Measurements from ENCODE around the gene BTNL9.

The BTNL9 gene

DNA sequence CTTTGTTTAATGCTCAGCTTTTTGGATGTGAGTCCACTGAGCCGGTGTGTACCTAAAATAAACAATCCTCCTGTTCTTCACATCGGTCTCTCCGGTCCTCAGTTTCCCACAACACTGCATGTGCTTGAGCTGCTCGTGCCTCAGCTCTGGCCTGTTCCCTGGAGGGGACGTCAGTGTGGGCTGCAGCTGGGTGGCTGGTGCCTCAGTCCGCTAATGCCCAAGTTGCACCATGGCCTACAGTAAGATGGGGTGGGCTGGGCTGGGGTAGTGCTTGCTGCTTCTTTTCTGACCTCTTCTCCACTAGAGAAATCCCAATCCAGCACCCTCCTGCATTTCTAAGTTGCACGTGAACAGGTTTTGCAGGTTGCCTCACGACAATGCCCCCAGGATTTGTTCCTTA, 595 bp upstream of the BTNL9 start:
- Histone ChIP-seq H3K4me3 (ENCODE audit: insufficient read depth in 1 of 2, low read depth in 1 of 2, low read length in 2 of 2) (no peak overlapping the region), H3K27me3 (ENCODE audit: control insufficient read depth in 1 of 2, insufficient read depth in 1 of 2, low read length in 2 of 2) (peaks cover 23 to 86% of the 10 kb centered on the region in 2 experiments), H2BK120ac (ENCODE audit: low read depth, low read length) (no peak overlapping the region), H3K4me1 (ENCODE audit: control insufficient read depth, insufficient read depth, low read depth, low read length) (no peaks in the 10 kb centered on the region), H2BK5ac (ENCODE audit: low read depth, low read length, poor library complexity, severe bottlenecking) (no peak overlapping the region), H3K9ac (ENCODE audit: low read length) (no peak overlapping the region), H2AFZ (ENCODE audit: low read depth, low read length) (no peak overlapping the region), H3K18ac (ENCODE audit: low read depth in 1 of 2, low read length in 2 of 2) (no peak overlapping the region), H3K14ac (ENCODE audit: low read length in 2 of 2) (no peak overlapping the region), H4K8ac (ENCODE audit: low read length) (no peak overlapping the region), H3K4ac (ENCODE audit: low read depth in 1 of 2, low read length in 2 of 2) (no peak overlapping the region), H2BK15ac (ENCODE audit: low read depth, poor library complexity, severe bottlenecking) (no peak overlapping the region), H3K4me2 (ENCODE audit: low read length, poor library complexity, severe bottlenecking) (no peak overlapping the region), H3K27ac (ENCODE audit: low read length, poor library complexity, severe bottlenecking) (no peak overlapping the region), H3K79me1 (replicated peaks; ENCODE audit: low read length, poor library complexity, severe bottlenecking) (no peaks in the 10 kb centered on the region), H4K91ac (ENCODE audit: low read length) (no peak overlapping the region), H3K23ac (ENCODE audit: low read length in 2 of 2) (no peak overlapping the region), H3K36me3 (ENCODE audit: control insufficient read depth in 1 of 2, insufficient read depth in 2 of 2, low read depth in 1 of 2, low read length in 2 of 2) (no peaks in the 10 kb centered on the region), H2AK5ac (ENCODE audit: low read length, severe bottlenecking) (no peak overlapping the region), H3K9me3 (ENCODE audit: control insufficient read depth, low read length) (no peaks in the 10 kb centered on the region), H2BK12ac (ENCODE audit: low read length in 2 of 2) (no peak overlapping the region)
- WGBS, result 75% methylated on average over 8 of the region's 8 CpGs
- DNase-seq, result no peak

GRCh38 chr5:181040631-181040945, 522 bp downstream of the BTNL9 start:
- no peak overlapping the region for H4K8ac ChIP-seq (ENCODE audit: low read length)
- 85% methylated on average over 7 of the region's 8 CpGs for WGBS
- H3K27me3 ChIP-seq (ENCODE audit: control insufficient read depth in 1 of 2, insufficient read depth in 1 of 2, low read length in 2 of 2), result peaks cover 23 to 90% of the 10 kb centered on the region in 2 experiments
- H3K9ac ChIP-seq (ENCODE audit: low read length), result no peak overlapping the region
- DNase-seq, result no peak
- no peak overlapping the region for H3K4me3 ChIP-seq (ENCODE audit: insufficient read depth in 1 of 2, low read depth in 1 of 2, low read length in 2 of 2)
- no peak overlapping the region for H3K27ac ChIP-seq (ENCODE audit: low read length, poor library complexity, severe bottlenecking)
- no peak overlapping the region for H2BK120ac ChIP-seq (ENCODE audit: low read depth, low read length)
- H3K18ac ChIP-seq (ENCODE audit: low read depth in 1 of 2, low read length in 2 of 2), result no peak overlapping the region
- H4K91ac ChIP-seq (ENCODE audit: low read length), result no peak overlapping the region
- no peaks in the 10 kb centered on the region for H3K79me1 ChIP-seq (replicated peaks; ENCODE audit: low read length, poor library complexity, severe bottlenecking)
- H3K23ac ChIP-seq (ENCODE audit: low read length in 2 of 2), result no peak overlapping the region
- H2AFZ ChIP-seq (ENCODE audit: low read depth, low read length), result no peak overlapping the region
- H2BK15ac ChIP-seq (ENCODE audit: low read depth, poor library complexity, severe bottlenecking), result no peak overlapping the region
- no peak overlapping the region for H3K4ac ChIP-seq (ENCODE audit: low read depth in 1 of 2, low read length in 2 of 2)
- no peak overlapping the region for H2BK12ac ChIP-seq (ENCODE audit: low read length in 2 of 2)
- H3K4me1 ChIP-seq (ENCODE audit: control insufficient read depth, insufficient read depth, low read depth, low read length), result no peaks in the 10 kb centered on the region
- H3K36me3 ChIP-seq (ENCODE audit: control insufficient read depth in 1 of 2, insufficient read depth in 2 of 2, low read depth in 1 of 2, low read length in 2 of 2), result no peaks in the 10 kb centered on the region
- no peaks in the 10 kb centered on the region for H3K9me3 ChIP-seq (ENCODE audit: control insufficient read depth, low read length)
- no peak overlapping the region for H2AK5ac ChIP-seq (ENCODE audit: low read length, severe bottlenecking)
- no peak overlapping the region for H2BK5ac ChIP-seq (ENCODE audit: low read depth, low read length, poor library complexity, severe bottlenecking)
- no peak overlapping the region for H3K4me2 ChIP-seq (ENCODE audit: low read length, poor library complexity, severe bottlenecking)
- H3K14ac ChIP-seq (ENCODE audit: low read length in 2 of 2), result no peak overlapping the region

DNA sequence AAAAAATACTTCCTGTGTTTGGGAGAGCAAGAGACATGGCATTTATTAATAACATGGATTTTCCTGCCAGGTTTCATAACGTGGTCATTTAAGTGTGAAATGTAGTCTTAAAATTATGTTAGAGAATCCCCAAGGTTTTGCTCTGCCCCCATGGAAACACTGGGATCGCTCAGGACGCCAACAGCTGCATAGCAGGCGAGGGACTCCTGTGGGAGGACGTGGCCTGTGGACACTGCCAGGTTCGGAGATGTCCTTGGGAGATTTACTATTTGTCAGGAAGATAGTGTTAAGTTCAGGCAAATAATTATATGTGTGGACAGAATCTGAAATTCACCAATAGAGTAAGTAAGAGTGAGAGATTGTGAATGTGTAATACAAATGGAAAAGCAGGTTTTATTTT, 977 bp downstream of the BTNL9 start:
- no peak overlapping the region for H2BK120ac ChIP-seq (ENCODE audit: low read depth, low read length)
- H2AFZ ChIP-seq (ENCODE audit: low read depth, low read length), result no peak overlapping the region
- no peaks in the 10 kb centered on the region for H3K79me1 ChIP-seq (replicated peaks; ENCODE audit: low read length, poor library complexity, severe bottlenecking)
- no peaks in the 10 kb centered on the region for H3K4me1 ChIP-seq (ENCODE audit: control insufficient read depth, insufficient read depth, low read depth, low read length)
- H3K4ac ChIP-seq (ENCODE audit: low read depth in 1 of 2, low read length in 2 of 2), result no peak overlapping the region
- no peak overlapping the region for H3K14ac ChIP-seq (ENCODE audit: low read length in 2 of 2)
- H3K36me3 ChIP-seq (ENCODE audit: control insufficient read depth in 1 of 2, insufficient read depth in 2 of 2, low read depth in 1 of 2, low read length in 2 of 2), result no peaks in the 10 kb centered on the region
- no peak overlapping the region for H2BK12ac ChIP-seq (ENCODE audit: low read length in 2 of 2)
- H3K27me3 ChIP-seq (ENCODE audit: control insufficient read depth in 1 of 2, insufficient read depth in 1 of 2, low read length in 2 of 2), result peaks cover 23 to 87% of the 10 kb centered on the region in 2 experiments
- H3K4me2 ChIP-seq (ENCODE audit: low read length, poor library complexity, severe bottlenecking), result no peak overlapping the region
- no peak overlapping the region for H2BK5ac ChIP-seq (ENCODE audit: low read depth, low read length, poor library complexity, severe bottlenecking)
- 48% methylated on average over 6 of the region's 6 CpGs for WGBS
- DNase-seq, result no peak
- H3K18ac ChIP-seq (ENCODE audit: low read depth in 1 of 2, low read length in 2 of 2), result no peak overlapping the region
- no peak overlapping the region for H3K4me3 ChIP-seq (ENCODE audit: insufficient read depth in 1 of 2, low read depth in 1 of 2, low read length in 2 of 2)
- H4K91ac ChIP-seq (ENCODE audit: low read length), result no peak overlapping the region
- no peak overlapping the region for H3K9ac ChIP-seq (ENCODE audit: low read length)
- H3K9me3 ChIP-seq (ENCODE audit: control insufficient read depth, low read length), result no peaks in the 10 kb centered on the region
- H2BK15ac ChIP-seq (ENCODE audit: low read depth, poor library complexity, severe bottlenecking), result no peak overlapping the region
- no peak overlapping the region for H3K23ac ChIP-seq (ENCODE audit: low read length in 2 of 2)
- H3K27ac ChIP-seq (ENCODE audit: low read length, poor library complexity, severe bottlenecking), result no peak overlapping the region
- H4K8ac ChIP-seq (ENCODE audit: low read length), result no peak overlapping the region
- H2AK5ac ChIP-seq (ENCODE audit: low read length, severe bottlenecking), result no peak overlapping the region

DNA sequence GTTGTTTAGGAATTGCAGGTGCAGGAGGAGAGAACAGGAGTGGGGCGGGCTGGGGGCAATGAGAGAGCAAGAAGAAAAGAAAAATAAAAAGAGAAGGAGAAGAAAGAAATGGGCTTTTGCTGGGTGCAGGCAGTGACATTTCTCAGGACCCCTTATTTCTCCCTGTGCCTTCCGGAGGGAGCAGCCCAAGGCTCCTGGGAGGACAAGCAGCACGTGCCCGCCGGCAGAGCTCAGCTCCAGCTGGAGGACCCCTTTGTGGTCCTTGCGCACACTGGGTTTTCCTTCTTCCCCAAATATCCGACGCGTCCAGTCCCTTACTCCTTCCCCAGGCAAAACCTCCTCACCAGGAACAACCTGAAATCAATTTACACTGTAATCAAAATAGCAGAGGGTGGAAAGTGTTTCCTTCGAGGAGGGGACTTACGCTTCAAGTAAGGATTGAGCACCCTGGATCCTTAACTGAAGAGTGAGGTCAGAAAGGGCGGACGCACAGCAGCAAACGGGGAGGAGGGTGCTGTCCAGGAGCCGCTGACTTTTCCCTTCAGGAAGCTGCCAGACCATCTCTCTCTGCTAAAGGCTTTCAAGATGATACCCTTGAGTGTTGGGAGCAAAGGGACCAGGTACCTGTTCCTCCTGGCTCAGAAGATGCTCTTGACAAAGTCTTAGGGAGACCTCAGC, 2.1 kb downstream of the BTNL9 start:
- Histone ChIP-seq H3K4me1 (ENCODE audit: control insufficient read depth, insufficient read depth, low read depth, low read length) (no peaks in the 10 kb centered on the region), H2BK15ac (ENCODE audit: low read depth, poor library complexity, severe bottlenecking) (no peak overlapping the region), H3K27ac (ENCODE audit: low read length, poor library complexity, severe bottlenecking) (no peak overlapping the region), H3K14ac (ENCODE audit: low read length in 2 of 2) (no peak overlapping the region), H3K79me1 (replicated peaks; ENCODE audit: low read length, poor library complexity, severe bottlenecking) (no peaks in the 10 kb centered on the region), H2AK5ac (ENCODE audit: low read length, severe bottlenecking) (no peak overlapping the region), H3K27me3 (ENCODE audit: control insufficient read depth in 1 of 2, insufficient read depth in 1 of 2, low read length in 2 of 2) (peaks cover 23 to 88% of the 10 kb centered on the region in 2 experiments), H4K8ac (ENCODE audit: low read length) (no peak overlapping the region), H3K18ac (ENCODE audit: low read depth in 1 of 2, low read length in 2 of 2) (no peak overlapping the region), H3K4ac (ENCODE audit: low read depth in 1 of 2, low read length in 2 of 2) (no peak overlapping the region), H3K4me2 (ENCODE audit: low read length, poor library complexity, severe bottlenecking) (no peak overlapping the region), H2AFZ (ENCODE audit: low read depth, low read length) (no peak overlapping the region), H3K9ac (ENCODE audit: low read length) (no peak overlapping the region), H2BK5ac (ENCODE audit: low read depth, low read length, poor library complexity, severe bottlenecking) (no peak overlapping the region), H3K9me3 (ENCODE audit: control insufficient read depth, low read length) (no peaks in the 10 kb centered on the region), H4K91ac (ENCODE audit: low read length) (no peak overlapping the region), H3K36me3 (ENCODE audit: control insufficient read depth in 1 of 2, insufficient read depth in 2 of 2, low read depth in 1 of 2, low read length in 2 of 2) (no peaks in the 10 kb centered on the region), H3K23ac (ENCODE audit: low read length in 2 of 2) (no peak overlapping the region), H3K4me3 (ENCODE audit: insufficient read depth in 1 of 2, low read depth in 1 of 2, low read length in 2 of 2) (no peak overlapping the region), H2BK120ac (ENCODE audit: low read depth, low read length) (no peak overlapping the region), H2BK12ac (ENCODE audit: low read length in 2 of 2) (no peak overlapping the region)
- DNase-seq, result no peak
- 71% methylated on average over 11 of the region's 15 CpGs for WGBS
